GM18868 (cell line): ENCODE results near the gene OPALIN.

Source experiments
- ATAC-seq: cut with Tn5 transposase; IDR thresholded peaks from one replicate; pipeline ENCODE4 v1.9.1; 2021; ENCODE audit warnings: mild to moderate bottlenecking, moderate library complexity; ENCODE audit not compliant: unreplicated experiment

Gene OPALIN, protein sequence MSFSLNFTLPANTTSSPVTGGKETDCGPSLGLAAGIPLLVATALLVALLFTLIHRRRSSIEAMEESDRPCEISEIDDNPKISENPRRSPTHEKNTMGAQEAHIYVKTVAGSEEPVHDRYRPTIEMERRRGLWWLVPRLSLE

DNA sequence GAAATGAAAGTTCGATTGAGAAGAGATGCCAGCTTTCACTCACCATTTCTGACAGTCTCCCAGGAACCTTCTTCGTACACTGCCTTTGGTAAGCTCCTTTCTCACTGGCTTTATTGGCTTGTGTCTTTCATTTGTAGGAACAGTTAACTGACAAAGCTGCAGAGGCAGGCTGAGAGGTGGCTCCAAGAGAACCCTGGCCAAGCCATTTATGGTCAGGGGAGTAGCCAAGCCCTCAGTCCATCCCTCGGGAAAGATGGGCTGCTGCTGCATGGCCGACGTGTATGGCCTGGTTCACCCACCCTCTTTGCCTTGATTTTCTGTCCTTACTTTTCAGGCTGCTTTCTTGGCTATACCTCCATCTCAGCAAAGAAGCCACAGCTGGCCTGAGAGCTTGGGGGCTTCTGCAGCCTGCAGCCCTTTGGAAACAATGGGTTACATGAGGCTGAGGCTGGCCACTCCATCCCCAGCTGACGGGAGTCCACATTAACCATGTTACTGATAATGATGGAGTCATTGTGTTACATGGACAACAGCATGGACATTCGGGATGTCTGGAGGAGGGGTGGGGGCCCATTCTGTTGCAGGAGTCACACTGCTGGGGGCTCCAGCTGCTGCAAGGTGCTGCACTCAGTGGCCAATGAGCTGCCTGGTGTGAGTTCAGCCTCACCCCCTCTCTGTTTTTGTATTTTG lies at the start of gene OPALIN:
TSS of gene OPALIN (minus strand) at position 152 of the 690 bp plus-strand sequence. CDS start at position 46, 106 bp downstream.
- no peak for ATAC-seq

DNA sequence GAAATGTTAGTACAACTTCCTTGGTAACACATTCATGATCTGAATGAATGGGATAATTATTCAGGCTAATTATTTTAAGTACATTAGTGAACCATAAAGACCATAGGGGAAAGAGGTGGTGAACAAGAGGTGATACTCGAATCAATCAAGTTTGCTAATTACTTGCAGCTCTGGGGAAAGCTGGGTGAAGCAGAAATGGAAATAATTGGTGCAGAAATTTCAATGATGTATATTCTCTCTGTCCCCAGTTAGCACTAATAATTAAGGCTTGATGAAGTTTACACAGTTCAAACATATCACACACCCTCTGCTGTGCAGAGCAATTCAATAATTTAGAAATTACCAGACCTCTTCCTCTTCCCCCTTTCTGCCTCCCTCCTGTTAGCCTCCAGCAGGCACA lies 49.4 kb upstream of the OPALIN start:
- ATAC-seq, result no peak

DNA sequence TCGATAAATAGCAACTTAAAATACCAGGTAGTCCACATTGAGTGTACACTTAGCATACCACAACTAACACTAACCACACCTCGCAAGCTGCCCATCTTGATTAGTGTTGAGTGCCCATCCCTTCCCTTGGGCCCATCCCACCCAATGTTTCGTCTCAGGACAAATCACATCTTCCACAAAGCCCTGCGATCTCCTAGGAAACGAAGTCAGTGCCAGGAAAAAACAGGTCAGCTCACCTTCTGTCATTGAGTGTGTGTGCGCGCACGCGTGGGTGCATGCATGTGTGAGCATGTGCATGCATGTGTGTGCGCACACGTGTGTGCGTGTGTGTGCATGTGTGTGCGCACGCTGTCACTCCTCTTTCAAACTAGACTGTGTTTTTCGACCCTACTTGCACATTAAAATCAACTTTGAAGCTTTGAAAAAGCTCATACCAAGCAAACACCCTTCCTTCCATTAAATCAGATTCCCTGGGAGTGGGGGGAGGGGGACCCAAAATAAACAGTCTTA lies 48.8 kb upstream of the OPALIN start:
- ATAC-seq, result no peak

DNA sequence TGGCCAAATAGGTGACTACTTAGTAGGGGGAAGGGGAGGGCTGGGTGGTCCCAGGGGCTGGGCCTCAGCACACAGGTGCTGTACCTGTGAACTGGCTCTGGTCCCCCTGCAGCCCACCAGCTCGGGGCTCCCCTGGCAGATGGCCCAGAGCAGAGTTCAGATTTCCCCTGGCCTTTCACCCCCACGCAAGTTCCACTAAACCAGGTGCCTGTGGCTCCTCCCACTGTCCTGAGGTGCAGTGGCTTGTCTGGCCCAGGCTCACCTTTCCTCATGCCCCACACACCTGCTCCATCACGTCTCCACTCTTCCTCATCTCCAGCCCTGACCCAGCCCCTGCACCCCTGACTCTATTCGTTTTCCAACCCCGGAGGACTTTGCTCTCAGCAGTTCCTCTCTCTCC lies 47.3 kb upstream of the OPALIN start:
- no peak for ATAC-seq

DNA sequence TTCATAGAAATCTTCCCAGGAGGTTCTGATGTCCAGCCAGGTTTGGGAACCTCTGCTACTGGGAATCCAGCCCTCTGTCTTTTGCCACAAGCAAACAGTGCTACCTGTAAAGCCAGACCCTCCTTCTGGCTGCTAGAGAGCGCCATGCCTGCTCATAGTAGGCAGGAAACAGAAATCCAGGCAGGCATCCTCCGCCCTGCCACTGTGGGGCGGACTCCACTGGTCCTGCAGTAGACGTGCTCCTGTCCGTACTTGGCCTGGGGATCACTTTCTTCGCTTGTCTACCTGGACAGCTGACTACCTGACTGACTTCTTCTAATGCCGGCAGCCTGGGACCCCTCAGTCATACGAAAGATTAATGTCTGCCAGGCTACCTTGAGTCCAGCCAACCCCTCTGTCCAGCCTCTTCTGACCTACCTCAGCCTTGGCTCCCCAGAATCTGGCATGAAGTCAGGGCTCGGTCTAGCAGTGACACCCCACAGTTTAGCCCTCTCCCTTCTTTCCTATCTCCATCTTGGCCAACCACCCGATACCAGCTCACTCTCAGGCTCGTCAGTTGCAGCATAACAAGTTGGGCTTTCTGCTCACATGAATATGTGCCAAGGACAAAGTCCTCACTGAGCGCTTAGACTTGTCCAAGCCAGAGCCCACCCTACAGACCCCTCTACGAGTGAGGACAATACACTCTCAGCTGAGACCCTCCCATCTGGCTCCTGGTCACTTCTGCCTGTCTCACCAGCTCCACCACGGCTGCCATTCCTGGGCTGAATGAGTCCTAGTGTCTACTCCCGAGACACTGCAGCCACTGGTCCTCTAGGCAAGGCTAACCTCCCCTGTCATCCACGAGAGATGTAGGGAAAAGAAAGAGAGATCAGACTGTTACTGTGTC lies 43.9 kb upstream of the OPALIN start:
- no peak for ATAC-seq

DNA sequence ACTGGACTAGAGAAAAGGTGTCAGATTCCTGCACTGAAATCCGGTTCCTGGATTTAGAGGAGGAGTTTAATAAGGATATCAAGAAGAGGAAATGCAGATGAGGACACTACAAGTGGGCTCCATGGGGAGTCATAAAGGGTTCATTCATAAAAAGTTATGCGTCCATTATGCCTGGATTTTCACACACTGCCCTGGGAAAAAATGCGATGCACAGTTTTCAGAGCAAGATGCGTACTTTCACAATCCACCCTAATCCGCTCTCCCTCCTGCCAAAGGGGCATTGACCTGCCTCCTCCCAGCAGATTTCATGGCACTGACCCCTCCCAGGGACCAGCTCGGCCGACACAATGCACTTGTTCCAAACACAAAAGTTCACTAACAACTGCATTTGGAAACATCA lies 42.2 kb upstream of the OPALIN start:
- ATAC-seq, result no peak

DNA sequence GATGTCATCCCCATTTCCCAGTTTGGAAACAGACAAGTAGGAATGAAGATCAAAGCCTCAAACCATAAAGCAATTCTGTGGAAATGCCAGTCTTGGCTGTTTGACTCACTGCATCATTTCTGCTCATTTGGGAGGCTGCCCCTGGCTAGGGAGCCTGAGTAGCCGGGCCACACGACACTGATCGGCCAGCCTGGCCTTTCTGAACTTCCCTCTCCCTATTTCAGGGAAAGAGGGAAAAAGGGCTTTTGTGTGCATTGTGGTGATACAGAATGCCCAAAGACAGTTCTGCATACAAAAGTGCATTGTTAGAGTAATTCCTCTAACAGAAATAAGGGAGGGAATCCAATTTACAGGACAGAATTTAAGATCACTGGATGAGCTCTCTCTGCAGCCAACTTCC lies 41.7 kb upstream of the OPALIN start:
- no peak for ATAC-seq

DNA sequence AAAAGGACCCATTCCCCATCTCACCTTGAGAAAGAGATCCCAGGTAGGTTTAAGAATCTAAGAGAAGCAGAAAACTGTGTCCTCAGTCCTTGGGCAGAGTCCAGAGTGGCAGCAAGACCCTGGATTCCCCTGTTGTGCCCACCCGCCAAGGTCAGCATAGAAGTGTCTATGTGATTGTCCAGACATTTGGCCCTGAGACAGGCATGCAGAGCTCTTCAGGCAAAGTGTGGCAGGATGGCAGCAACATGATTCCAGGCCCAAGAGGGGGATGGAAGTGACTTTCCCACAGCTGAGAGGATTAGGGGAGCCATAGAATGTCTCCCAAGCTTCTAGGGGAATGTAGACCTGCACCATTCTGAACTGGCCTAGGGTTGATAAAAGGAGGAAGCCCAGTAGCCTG lies 39.1 kb upstream of the OPALIN start:
- no peak for ATAC-seq

DNA sequence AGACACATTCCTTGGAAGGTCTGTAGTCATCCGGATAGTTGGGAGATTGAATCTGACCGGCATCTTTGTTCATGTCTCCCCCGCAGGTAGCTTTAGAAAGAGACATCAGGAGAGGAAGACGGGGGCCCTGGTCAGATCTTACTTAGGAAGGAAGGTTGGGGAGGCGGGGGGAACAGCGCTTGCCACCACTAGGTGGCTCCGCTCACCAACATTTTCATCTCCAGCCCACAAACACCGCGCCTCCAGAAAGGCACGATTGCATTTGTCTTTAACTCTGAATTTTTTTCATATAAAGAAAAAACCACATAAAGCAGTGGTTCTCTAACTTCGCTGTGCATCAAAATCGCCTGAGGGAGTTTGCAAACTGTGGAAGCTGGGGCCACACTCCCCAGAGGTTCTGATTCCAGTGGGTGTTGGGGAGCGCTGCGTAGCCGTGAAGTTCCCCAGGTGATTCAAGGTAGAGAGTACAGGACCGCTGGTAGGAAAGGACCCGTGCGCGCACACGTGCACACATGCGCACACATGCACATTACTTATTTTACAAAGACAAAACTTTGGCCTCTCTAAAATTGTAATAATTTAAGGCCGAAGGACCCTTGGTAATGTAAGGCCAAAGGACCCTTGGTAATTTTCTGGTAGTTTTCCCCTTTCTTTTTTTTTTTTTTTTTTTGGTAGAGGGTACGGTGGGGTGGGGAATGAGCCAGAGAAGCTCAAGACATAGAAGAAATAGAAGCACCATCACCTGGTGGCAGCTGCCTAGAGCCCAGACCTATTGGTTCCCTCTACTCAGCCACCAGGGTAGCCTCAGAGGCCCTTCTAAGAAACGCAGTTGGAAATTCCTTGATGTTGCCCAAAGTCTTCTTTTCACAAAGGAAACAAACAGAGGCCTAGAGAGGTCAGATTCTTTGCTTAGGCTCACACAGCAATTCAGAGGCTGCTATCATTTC lies 37.4 kb upstream of the OPALIN start:
- ATAC-seq, result peak; percentile 59

DNA sequence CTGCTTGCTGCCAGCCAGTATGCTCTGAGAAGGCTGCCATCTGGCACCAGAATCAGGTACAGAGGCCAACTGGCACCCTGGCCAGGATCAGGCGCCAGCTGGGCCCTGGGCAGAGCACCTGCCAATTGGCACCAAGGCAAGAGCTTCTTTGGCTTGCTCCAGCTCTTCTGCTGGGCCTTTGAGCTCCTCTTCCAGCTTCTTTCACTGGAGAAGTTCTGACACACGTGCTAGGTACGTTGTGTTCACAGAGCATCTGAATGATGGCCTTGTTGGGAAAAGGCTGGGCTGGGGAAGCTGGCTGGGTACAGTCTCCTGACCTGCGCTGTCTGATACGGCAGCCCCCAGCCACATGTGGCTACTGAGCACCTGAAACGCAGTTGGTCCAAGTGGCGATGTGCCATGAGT lies 31.7 kb upstream of the OPALIN start:
- ATAC-seq, result no peak

DNA sequence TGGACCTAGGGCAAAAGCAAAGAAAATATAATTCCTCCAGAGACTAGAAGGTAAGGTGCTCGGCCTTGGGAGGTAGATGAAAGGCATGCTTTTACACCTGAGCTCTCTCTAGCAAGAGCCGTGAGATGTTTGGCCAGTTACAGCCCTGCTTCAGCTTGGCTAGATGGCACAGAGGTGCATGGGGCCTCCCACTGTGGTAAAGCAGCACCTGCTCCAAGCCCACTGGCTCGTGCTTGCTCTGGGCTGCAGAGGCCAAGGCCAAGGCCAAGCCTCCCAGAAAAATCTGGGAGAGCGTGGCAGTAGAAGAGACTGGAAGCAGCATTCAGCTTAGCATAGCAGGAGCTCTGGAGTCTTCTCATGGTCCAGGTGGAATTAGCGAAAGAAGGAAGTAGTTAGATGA lies 31.0 kb upstream of the OPALIN start:
- no peak for ATAC-seq

DNA sequence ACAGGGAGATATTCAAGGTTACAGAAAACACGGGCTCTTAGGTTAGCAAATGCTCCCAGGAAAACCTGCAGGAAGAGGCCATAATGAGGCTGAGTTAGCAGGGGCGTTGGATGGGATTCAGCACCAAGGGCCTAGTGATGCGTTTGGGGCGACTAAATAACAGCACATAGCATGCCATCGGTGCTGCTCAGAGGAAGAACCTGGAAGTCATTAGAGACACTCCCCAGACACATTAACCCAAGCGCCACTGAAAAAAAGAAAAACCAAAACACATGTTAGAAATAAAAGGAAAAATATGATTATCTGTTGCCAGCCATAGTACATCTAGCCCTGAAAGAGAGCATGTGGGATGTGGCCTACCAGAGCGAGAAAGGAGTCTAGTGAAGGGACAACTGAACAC lies 28.8 kb upstream of the OPALIN start:
- no peak for ATAC-seq

DNA sequence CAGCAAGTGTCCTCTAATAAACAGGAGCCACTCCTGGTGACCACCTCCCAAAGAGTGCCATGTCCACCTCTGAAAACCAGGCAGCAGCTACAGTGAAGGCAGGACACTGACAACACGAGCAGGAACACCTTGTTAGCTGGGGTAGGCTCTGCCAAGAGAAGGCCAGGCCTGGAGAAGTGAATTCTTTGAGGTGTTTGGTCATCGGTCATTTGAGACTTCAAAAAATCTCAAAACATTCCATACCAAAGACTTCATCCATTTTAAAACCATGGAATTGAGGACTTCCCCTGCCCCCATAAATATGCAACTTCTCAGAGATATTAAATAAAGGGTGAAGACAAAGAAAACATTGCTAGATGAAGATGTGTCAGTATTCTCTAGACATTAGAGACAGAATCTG lies 28.4 kb upstream of the OPALIN start:
- no peak for ATAC-seq

DNA sequence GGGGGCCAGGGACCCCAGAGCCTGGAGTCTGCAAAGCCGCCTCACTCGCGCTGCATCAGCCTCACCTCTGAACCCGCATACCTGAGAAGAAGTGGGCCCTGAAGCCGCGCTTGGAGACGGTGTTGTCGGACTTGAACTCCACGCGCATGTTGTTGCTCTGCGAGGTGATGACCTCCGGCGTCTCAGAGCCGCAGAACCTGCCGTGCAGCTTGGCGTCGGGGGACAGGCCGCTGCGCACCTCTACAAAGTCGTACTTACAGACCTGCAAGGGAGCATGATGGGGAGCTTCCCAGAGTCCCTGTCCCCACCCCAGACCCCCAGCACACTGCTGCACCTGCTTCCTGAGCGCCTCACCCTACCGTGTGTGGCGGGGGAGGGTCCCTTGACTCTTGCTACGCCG lies 25.7 kb upstream of the OPALIN start:
- ATAC-seq, result no peak

DNA sequence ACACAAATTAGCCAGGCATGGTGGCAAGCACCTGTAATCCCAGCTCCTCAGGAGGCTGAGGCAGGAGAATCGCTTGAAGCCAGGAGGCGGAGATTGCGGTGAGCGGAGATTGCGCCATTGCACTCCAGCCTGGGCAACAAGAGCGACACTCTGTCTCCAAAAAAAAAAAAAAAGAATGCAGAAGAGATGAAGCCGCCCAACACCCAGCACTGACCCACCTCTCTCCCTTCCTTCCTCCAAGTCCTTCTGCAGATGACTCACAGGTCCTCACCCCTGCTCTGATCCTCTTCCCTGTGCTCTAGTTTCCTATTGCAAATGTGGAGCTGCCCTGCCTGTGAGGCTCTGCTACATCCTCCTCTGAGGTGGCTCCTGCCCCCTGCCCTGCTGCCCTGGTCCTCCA lies 22.0 kb upstream of the OPALIN start:
- ATAC-seq, result no peak

DNA sequence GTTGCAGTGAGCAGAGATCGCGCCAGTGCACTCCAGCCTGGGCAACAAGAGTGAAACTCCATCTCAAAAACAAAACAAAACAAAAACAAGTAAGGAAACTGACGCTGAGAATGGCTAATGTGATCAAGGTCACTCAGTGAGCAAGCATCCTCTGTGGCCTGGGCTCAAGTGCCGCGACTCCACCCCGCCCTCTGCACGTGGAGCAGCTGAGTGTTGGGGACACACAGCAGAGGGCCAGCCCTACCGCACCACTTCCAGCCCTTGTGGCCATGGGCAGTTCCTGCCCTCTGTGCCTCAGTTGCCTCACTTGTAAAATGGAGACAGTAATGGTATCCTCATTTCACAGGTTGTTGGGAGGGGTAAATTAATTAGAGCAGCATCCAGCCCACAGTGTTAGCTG lies 21.0 kb upstream of the OPALIN start:
- ATAC-seq, result no peak

DNA sequence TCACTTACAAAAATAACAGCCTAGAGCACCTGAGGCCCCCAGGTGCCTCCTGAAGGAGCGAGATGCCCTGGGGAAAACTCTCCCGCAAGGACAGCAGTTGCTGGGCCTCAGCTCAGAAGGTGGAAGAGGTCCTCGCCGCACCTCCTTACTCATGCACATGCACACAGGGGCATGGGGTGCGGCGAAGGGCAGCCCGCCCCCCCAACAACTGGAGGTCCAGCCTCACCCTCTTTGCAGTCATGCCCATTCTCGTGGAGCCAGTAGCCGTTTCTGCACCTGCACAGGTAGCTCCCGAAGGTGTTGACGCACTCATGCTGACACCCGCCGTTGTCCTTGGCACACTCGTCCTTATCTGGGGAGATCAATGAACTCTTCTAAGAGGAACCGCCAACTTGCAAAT lies 19.9 kb upstream of the OPALIN start:
- no peak for ATAC-seq

DNA sequence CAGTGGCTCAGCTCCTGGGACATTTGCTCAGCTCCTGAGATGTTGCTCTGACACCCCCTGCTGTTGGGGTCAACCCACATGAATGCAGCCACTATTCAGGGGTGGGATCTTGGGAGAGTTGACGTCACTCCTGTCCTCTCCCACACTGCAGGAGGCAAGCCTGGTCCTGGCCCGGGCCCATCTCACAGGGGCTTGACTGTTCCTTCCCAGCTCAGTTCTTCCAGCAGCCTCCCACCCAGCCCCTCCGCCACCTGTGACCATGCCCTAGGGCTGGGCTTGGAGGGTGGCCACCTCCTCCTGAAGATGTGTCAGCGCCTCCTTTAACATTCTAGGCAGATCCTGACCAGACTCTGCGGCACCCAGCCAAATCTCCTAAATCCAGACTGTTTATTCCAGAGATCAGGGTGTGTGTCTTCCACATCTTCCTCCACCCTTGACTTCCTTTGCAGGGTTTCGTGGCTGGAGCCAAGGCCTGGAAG lies 19.1 kb upstream of the OPALIN start:
- no peak for ATAC-seq

DNA sequence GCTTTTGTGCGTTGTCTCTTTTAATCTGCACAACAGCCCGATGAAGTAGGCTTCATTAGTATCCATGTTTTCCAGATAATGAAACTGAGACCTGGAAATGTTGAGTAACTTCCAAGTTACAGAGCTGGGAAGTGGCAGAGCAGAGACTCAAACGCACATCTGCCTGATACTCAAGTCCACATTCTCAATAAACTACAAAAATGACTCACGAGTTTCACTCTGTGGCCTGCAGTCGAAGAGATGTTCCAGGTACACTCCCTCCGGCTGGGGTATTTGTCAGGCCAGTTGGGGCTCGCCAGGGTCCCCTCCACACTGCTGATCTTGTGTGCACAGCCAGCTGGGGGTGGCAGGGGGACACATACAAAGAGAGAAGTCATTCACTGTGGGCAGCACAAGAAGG lies 17.7 kb upstream of the OPALIN start:
- peak; percentile 59 for ATAC-seq

DNA sequence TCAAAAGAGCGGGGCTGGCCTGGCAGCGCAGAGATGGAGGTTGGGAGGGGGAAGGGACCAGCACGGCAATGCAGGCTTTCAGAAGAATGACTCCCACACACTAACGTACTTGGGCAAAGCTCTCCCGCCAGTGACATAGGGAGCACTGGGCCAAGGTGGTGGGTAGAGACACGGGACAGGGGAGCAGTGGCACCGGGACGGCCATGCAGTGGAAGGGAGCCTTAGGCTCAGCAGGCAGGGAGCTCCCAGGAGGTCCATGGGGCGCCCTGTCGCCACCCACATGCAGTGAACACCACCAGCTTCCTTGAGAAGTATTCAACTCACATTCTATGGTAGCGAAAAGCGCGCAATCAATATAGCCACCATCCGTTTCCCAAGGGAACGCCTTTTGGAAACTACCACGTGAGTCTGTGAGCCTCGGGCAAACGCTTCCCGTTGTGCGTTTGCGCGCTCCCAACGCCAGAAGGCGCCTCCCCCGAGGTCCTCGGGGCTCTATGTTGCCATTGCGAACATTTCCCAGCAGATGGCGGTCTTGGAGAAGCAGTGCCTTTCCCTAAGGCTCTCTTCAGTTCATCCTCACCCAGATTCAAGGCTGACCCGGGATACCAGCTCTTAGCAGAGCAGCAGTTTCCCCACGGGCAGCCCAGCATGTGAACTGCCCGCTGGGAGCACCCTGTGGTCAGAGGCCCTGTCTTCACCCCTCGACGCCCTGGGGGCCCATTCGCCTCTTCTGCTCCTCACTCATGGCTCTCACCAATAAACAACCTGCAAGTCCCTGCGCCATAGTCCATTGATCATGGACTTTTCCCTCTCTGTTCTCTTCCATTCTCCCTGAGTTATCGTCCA lies 16.4 kb upstream of the OPALIN start:
- ATAC-seq, result peak; percentile 79
